H1 (cell line): ENCODE measurements around the gene R3HDM2.

Experiments used
- ATF3 ChIP-seq: IDR thresholded peaks from 2 replicates; pipeline ENCODE4 v1.6.1; 2011; ENCODE audit warnings: low read depth, mild to moderate bottlenecking, low read length; ENCODE audit not compliant: insufficient read depth
- CEBPB ChIP-seq: IDR thresholded peaks from 2 replicates; pipeline ENCODE4 v1.6.1; 2012; ENCODE audit warnings: low read depth, low read length
- CHD1 ChIP-seq: IDR thresholded peaks from 2 replicates; pipeline ENCODE4 v1.6.1; 2012; ENCODE audit warnings: low read depth, low read length, improper control_type of control experiment
- RFX5 ChIP-seq: IDR thresholded peaks from 2 replicates; pipeline ENCODE4 v1.6.1; 2011; ENCODE audit warnings: low read depth, low read length, improper control_type of control experiment, borderline replicate concordance
- TF ChIP-seq, protein P1 (sequence below), 3 experiments: IDR thresholded peaks; 1 replicate in 2 of 3; 2 replicates in 1 of 3; pipeline versions ENCODE4 v1.5.1 to v1.6.1; 2011; ENCODE audit warnings: low read length in 3 of 3, mild to moderate bottlenecking in 3 of 3, inconsistent platforms in 2 of 3, low read depth in 1 of 3, moderate library complexity in 1 of 3; ENCODE audit not compliant: insufficient read depth in 1 of 3; ENCODE audit errors: control extremely low read depth in 1 of 3

- TF ChIP-seq RFX5 (no peak), CEBPB (no peak), CHD1 (no peak), ATF3 (no peak)
- TF ChIP-seq, protein P1, sequence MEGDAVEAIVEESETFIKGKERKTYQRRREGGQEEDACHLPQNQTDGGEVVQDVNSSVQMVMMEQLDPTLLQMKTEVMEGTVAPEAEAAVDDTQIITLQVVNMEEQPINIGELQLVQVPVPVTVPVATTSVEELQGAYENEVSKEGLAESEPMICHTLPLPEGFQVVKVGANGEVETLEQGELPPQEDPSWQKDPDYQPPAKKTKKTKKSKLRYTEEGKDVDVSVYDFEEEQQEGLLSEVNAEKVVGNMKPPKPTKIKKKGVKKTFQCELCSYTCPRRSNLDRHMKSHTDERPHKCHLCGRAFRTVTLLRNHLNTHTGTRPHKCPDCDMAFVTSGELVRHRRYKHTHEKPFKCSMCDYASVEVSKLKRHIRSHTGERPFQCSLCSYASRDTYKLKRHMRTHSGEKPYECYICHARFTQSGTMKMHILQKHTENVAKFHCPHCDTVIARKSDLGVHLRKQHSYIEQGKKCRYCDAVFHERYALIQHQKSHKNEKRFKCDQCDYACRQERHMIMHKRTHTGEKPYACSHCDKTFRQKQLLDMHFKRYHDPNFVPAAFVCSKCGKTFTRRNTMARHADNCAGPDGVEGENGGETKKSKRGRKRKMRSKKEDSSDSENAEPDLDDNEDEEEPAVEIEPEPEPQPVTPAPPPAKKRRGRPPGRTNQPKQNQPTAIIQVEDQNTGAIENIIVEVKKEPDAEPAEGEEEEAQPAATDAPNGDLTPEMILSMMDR (IDR thresholded peaks at IDR 0.05; ENCODE audit: control extremely low read depth in 1 of 3, insufficient read depth in 1 of 3, low read depth in 1 of 3, low read length in 3 of 3) = no peak
Measured at GRCh38 chr12:57418255-57418654, 12.6 kb downstream of the R3HDM2 start.
